ENCODE data around the gene BPIFA3.

- no peak for TF ChIP-seq CTCF (IDR thresholded peaks at IDR 0.05; ENCODE audit: borderline replicate concordance, extremely low read depth, low read length, poor library complexity, severe bottlenecking)
- no peak for TF ChIP-seq EZH2 (IDR thresholded peaks at IDR 0.05; ENCODE audit: borderline replicate concordance, low read depth, low read length, severe bottlenecking)
Observed at GRCh38 chr20:33251496-33251895, 34.3 kb downstream of the BPIFA3 start.
